ENCODE measurements around the gene FAM227B. TPM values are rescaled to one million over a fixed set of nuclear protein-coding genes. Genes with fewer than 3 reads are reported as not detected.
"Not testable (repeated sequence)": the region's sequence is repeated elsewhere in the genome, so short reads cannot be mapped to it uniquely, and the experiment has no call there.

FAM227B gene
- total RNA-seq, 1 donor: 4.5 TPM

DNA sequence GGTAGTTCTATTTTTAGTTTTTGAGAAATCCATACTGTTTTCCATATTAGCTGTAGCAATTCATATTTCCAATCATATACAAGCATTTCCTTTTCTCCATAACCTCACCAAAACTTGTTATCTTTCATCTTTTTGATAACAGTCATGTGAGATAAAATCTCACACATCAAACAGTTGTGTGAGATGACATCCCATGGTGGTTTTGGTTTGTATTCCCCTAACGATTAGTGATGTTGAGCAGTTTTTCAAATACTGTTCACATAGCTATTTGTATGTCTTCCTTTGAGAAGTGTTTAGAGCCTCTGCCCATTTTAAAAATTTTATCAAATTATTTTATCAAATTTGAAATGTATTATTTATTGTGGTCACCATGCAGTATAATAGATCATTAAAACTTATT, 50.4 kb downstream of the FAM227B start:
- no peaks in the 10 kb centered on the region for H3K4me1 ChIP-seq (ENCODE audit: insufficient read depth, low read length)
- H3K27me3 ChIP-seq (ENCODE audit: insufficient read depth, low read length): no peaks in the 10 kb centered on the region
- no peak overlapping the region for H3K4me3 ChIP-seq (ENCODE audit: low read length)
- peaks cover 8% of the 10 kb centered on the region for H3K9me3 ChIP-seq (ENCODE audit: low read depth, low read length)

DNA sequence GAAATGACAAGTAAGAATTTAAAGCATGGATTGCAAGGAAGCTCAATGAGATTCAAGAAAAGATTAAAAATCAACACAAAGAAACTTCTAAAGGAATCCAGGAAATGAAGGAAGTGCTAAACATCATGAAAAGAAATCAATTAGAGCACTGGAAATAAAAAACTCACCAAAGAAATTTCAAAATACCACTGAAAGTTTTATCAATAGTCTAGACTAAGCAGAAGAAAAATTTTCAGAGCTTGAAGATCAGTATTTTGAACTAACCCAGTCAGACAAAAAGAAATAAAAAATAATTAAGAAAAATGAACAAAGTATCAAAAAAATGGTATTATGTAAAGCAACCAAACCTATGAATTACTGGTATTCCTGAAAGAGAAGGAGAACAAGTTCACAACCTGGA, 60.6 kb downstream of the FAM227B start:
- peaks cover 54% of the 10 kb centered on the region for H3K9me3 ChIP-seq (ENCODE audit: low read depth, low read length)
- no peaks in the 10 kb centered on the region for H3K27me3 ChIP-seq (ENCODE audit: insufficient read depth, low read length)

DNA sequence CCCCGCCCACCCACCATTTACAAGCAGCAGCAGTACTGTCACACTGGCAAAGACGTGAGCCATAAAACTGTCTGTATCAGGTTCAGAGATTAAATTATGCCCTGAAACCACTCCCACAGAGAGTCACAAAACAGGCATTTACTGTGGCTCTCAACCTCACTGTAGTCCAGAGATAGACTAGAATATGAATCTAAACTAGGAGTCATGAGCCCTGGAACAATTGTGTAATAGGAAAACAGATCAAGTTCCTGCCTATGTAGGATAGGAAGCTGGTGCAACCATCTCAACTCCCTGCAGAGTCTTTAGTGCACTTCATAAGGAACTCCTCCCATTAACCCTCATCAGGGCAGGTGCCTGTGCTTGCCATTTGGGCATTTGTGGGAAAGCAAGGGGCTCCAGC, 61.7 kb downstream of the FAM227B start:
- Histone ChIP-seq H3K4me1 (ENCODE audit: insufficient read depth, low read length) (no peaks in the 10 kb centered on the region), H3K9me3 (ENCODE audit: low read depth, low read length) (peaks cover 54% of the 10 kb centered on the region), H3K27me3 (ENCODE audit: insufficient read depth, low read length) (no peaks in the 10 kb centered on the region), H3K4me3 (ENCODE audit: low read length) (no peak overlapping the region)

More for the DNA sequence above, 60.6 kb downstream of the FAM227B start:
- H3K4me1 ChIP-seq (ENCODE audit: insufficient read depth, low read length): no peaks in the 10 kb centered on the region
- H3K4me3 ChIP-seq (ENCODE audit: low read length): no peak overlapping the region

DNA sequence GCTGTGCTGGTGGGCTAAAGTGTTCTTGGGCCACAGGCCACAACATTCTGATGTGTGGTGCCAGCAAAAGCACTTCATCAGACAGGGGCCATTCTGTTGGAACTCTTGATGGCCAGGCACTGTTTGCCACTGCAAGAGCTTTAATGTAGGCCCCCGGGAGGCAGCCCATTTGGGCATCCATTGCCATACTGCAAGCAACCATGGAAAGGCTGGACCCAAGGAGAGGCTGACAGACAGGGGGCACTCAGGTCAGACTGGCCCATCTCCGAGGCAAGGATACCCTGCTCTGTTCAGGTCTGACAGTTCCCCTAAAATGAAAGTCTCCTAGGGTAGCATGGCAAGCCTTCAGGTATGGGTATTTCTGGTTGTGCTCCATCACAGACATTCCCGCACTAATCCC, 64.2 kb downstream of the FAM227B start:
- no peaks in the 10 kb centered on the region for H3K4me1 ChIP-seq (ENCODE audit: insufficient read depth, low read length)
- H3K27me3 ChIP-seq (ENCODE audit: insufficient read depth, low read length): no peaks in the 10 kb centered on the region
- peaks cover 33% of the 10 kb centered on the region for H3K9me3 ChIP-seq (ENCODE audit: low read depth, low read length)
- H3K4me3 ChIP-seq (ENCODE audit: low read length): no peak overlapping the region

DNA sequence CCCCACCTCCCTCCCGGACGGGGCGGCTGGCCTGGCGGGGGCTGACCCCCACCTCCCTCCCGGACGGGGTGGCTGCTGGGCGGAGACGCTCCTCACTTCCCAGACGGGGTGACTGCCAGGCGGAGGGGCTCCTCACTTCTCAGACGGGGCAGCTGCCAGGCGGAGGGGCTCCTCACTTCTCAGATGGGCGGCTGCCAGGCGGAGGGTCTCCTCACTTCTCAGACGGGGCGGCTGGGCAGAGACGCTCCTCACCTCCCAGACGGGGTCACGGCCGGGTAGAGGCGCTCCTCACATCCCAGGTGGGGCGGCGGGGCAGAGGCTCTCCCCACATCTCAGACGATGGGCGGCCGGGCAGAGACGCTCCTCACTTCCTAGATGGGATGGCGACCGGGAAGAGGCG, 70.3 kb downstream of the FAM227B start:
- H3K27me3 ChIP-seq (ENCODE audit: insufficient read depth, low read length); H3K9me3 ChIP-seq (ENCODE audit: low read depth, low read length); H3K4me3 ChIP-seq (ENCODE audit: low read length); H3K4me1 ChIP-seq (ENCODE audit: insufficient read depth, low read length): not testable (repeated sequence)

DNA sequence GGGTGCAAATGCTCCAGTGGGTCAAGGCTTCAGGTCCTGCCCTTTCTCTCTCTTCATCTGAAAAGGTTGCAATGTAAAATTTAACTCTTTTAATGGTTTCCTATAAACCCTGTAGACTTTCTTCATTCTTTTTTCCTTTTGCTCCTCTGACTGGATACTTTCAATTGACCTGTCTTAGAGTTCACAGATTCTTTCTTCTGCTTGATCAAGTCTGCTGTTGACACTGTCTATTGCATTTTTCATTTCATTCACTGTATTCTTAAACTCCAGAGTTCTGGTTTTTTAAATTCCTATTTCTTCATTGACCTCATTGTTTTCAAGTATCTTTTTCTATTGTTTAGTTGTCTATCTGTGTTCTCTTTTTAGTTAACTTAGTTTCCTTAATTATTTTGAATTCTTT, 82.1 kb downstream of the FAM227B start:
- Histone ChIP-seq H3K9me3 (ENCODE audit: low read depth, low read length) (peaks cover 24% of the 10 kb centered on the region), H3K4me1 (ENCODE audit: insufficient read depth, low read length) (no peaks in the 10 kb centered on the region), H3K4me3 (ENCODE audit: low read length) (no peak overlapping the region), H3K27me3 (ENCODE audit: insufficient read depth, low read length) (no peaks in the 10 kb centered on the region)

DNA sequence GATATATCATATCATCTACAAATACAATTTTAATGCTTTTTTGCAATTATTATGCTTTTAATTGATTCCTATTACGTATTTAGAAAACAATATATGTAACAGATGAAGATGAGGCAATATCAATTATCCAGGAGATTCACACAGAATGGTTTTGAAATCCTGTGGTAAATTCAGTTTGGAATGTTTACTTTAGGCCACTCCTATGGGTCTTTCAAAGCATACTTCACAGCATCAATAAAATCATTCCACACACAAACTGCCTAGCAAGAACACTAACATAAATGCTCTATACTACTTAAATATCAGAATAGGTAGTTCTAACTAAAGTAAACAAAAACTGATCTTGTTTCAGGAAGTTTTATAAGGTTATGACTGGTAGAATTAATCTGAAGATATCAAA, 90.5 kb downstream of the FAM227B start:
- peaks cover 21% of the 10 kb centered on the region for H3K9me3 ChIP-seq (ENCODE audit: low read depth, low read length)
- H3K4me1 ChIP-seq (ENCODE audit: insufficient read depth, low read length): no peaks in the 10 kb centered on the region
- H3K27me3 ChIP-seq (ENCODE audit: insufficient read depth, low read length): no peaks in the 10 kb centered on the region

DNA sequence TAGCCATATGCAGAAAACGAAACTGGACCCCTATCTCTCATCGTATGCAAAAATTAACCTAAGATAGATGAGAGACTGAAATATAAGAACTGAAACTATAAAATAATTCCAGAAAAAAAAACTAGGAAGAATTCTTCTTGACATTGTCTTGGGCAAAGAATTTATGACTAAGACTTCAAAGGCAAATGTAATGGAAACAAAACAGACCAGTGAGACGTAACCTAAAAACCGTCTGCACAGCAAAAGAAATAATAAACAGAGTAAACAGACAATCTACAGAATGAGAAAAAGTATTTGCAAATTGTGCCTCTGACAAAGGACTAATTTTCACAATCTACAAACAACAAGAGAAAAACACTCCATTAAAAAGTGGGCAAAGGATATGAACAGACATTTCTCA, 92.3 kb downstream of the FAM227B start:
- no peaks in the 10 kb centered on the region for H3K27me3 ChIP-seq (ENCODE audit: insufficient read depth, low read length)
- H3K4me3 ChIP-seq (ENCODE audit: low read length): no peak overlapping the region
- no peaks in the 10 kb centered on the region for H3K4me1 ChIP-seq (ENCODE audit: insufficient read depth, low read length)
- H3K9me3 ChIP-seq (ENCODE audit: low read depth, low read length): peaks cover 8% of the 10 kb centered on the region

More for the DNA sequence above, 90.5 kb downstream of the FAM227B start:
- no peak overlapping the region for H3K4me3 ChIP-seq (ENCODE audit: low read length)

DNA sequence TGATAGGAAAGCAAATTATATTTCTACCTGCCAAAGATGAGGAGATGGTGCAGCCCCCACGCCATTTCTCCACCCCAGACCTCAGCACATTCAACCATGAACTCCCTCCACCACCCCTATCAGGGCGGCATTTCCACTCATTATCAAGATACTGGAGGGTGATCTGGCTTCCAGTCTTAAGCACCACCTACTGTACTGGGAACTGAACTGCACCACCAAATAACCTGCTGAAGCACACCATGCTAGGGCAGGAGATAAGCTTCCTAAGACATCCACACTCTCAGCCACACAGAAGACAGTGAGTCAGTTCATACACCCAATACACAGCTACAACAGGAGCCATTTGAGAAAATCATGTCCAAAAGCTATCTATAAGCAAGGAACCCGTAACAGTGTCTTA, 98.8 kb downstream of the FAM227B start:
- Histone ChIP-seq H3K9me3 (ENCODE audit: low read depth, low read length) (no peaks in the 10 kb centered on the region), H3K27me3 (ENCODE audit: insufficient read depth, low read length) (no peaks in the 10 kb centered on the region), H3K4me1 (ENCODE audit: insufficient read depth, low read length) (no peaks in the 10 kb centered on the region), H3K4me3 (ENCODE audit: low read length) (no peak overlapping the region)

DNA sequence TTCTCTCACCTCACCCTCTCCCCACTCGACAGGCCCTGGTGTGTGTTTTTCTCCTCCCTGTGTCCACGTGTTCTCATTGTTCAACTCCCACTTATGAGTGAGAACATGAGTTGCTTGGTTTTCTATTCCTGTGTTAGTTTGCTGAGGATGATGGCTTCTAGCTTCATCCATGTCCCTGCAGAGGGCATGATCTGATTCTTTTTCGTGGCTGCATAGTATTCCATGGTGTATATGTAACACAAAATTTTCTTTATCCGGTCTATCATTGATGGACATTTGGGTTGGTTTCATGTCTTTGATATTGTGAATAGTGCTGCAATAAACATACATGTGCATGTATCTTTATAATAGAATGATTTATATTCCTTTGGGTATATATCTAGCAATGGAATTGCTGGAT, 107.9 kb downstream of the FAM227B start:
- H3K4me3 ChIP-seq (ENCODE audit: low read length); H3K4me1 ChIP-seq (ENCODE audit: insufficient read depth, low read length); H3K27me3 ChIP-seq (ENCODE audit: insufficient read depth, low read length); H3K9me3 ChIP-seq (ENCODE audit: low read depth, low read length): not testable (repeated sequence)

DNA sequence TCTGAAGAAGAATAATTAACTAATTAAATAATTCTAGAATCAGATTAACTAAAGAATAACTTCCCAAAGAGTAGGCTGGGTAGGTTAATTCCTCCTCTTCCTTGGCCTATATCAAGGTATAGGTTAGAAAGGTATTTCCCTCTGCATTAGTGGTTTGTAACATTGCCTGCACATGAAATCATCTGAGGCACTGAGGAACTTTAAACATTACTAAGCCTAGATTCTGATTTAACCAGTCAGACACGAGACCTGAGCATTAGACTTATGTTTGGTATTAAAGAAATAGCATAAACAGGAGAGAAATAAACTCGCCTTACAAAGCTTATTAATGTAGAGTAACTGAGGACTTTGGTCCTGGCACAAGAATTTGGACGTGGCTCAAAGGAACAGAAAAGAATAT, 113.4 kb downstream of the FAM227B start:
- Histone ChIP-seq H3K27me3 (ENCODE audit: insufficient read depth, low read length) (no peaks in the 10 kb centered on the region), H3K9me3 (ENCODE audit: low read depth, low read length) (no peaks in the 10 kb centered on the region)

DNA sequence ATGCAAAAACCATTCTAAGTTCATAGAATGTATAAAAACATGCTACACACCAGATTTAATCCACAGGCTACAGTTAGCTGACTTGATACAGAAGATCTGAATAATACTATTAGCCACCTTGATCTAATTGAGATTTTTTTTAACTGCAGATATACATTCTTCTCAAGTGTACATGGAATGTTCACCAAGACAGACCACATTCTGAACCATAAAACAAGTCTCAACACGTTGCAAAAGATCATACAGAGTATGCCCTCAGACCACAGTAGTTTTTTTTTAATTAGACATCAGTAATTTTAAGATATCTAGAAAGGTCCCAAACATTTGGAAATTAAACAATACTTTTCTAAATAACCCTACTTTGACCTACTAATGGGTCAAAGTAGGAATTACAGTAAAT, 114.3 kb downstream of the FAM227B start:
- no peak overlapping the region for H3K4me3 ChIP-seq (ENCODE audit: low read length)
- H3K9me3 ChIP-seq (ENCODE audit: low read depth, low read length): no peaks in the 10 kb centered on the region
- H3K4me1 ChIP-seq (ENCODE audit: insufficient read depth, low read length): no peaks in the 10 kb centered on the region
- H3K27me3 ChIP-seq (ENCODE audit: insufficient read depth, low read length): no peaks in the 10 kb centered on the region

More for the DNA sequence above, 113.4 kb downstream of the FAM227B start:
- Histone ChIP-seq H3K4me3 (ENCODE audit: low read length) (no peak overlapping the region), H3K4me1 (ENCODE audit: insufficient read depth, low read length) (no peaks in the 10 kb centered on the region)

DNA sequence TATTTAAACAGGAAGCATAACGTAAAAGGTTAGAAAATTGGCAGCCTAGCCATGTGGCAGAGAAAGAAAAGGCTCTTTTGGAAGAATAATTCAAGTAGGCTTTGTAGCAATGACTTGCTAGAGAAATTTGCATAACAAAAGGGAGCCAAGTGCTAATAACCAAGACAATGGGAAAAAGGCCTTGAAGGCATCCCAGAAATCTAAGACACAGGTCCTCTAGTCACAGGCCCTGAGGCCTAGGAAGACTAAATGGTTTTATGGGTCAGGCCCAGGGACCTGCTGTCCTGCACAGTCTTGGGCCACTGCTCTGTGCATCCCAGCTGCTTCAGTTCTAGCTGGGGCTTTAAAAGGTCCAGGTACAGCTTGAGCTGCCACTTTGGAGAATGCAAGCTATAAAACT, 119.0 kb downstream of the FAM227B start:
- Histone ChIP-seq H3K4me3 (ENCODE audit: low read length) (no peak overlapping the region), H3K9me3 (ENCODE audit: low read depth, low read length) (no peaks in the 10 kb centered on the region), H3K27me3 (ENCODE audit: insufficient read depth, low read length) (no peaks in the 10 kb centered on the region), H3K4me1 (ENCODE audit: insufficient read depth, low read length) (no peaks in the 10 kb centered on the region)

DNA sequence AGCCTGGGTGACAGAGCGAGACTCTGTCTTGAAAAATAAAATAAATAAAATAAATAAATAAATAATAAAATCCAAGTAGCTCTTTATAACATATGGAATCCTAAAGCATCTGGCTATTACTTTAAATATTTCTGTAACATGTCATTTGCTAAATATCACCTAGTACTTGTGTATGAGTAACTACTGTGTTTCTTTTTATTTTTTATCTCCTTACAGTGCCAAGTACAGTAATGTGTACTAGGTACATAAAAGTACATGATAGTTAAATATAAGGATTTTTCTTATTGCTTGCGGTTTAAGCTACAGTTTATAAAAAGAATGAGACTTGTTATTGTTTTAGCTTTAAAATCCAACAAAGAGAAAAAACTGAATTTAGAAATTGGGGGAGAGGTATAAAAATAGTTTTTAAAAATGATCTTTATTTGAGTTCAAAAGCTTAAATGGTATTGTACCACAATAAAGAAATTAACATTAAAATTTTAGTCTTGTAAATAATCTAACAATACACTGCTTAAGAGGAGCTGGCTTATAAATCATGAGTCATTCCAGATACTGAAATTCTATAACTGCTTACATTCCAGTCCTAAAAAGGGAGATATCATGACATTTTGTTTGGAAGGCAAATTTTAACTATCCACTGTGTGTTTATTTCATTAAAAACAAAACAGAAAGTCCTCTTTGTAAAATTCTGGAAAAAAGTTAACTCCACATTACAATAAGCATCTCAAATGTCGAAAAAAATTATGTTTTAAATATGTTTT, 124.4 kb downstream of the FAM227B start:
- Histone ChIP-seq H3K4me1 (ENCODE audit: insufficient read depth, low read length) (no peaks in the 10 kb centered on the region), H3K27me3 (ENCODE audit: insufficient read depth, low read length) (no peaks in the 10 kb centered on the region), H3K4me3 (ENCODE audit: low read length) (no peak overlapping the region), H3K9me3 (ENCODE audit: low read depth, low read length) (no peaks in the 10 kb centered on the region)

DNA sequence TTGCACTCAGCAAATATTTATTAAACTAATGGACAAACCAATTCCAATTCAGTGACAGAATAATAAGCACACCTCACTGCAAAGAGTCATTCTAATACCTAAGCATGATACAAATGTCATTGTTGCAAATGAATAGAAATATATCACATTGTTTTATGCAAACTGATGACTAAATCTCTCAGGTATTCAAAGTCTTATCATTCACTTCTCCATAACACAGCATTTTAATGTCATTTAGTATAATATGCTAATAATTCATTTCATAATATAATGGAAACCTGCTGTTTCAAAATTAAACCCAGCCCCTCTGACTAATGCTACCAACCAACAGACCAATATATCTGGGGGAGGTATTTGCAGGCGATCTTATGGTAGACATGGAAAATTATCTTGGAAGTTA, 125.8 kb downstream of the FAM227B start:
- H3K9me3 ChIP-seq (ENCODE audit: low read depth, low read length): no peaks in the 10 kb centered on the region
- H3K4me1 ChIP-seq (ENCODE audit: insufficient read depth, low read length): no peaks in the 10 kb centered on the region
- H3K4me3 ChIP-seq (ENCODE audit: low read length): no peak overlapping the region
- H3K27me3 ChIP-seq (ENCODE audit: insufficient read depth, low read length): no peaks in the 10 kb centered on the region

DNA sequence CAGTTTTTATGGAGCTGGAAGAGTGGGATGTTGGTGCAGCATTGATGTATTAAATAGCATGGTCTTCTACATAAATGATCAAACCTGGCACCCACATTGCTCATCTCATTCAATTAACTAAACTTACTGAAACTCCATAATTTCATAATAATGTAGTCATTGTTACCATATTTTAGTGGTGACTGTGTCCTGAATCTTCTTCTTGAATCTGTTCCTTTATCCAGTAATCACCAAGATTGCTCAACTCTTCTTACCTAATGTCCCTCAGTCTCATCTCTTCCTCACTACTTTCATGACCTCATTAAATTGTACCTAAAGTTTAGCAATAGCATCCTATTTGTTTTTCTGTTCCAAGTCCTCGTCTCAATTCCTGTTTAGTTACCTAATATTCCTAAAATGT, 127.8 kb downstream of the FAM227B start:
- Histone ChIP-seq H3K4me1 (ENCODE audit: insufficient read depth, low read length) (no peaks in the 10 kb centered on the region), H3K27me3 (ENCODE audit: insufficient read depth, low read length) (no peaks in the 10 kb centered on the region), H3K4me3 (ENCODE audit: low read length) (no peak overlapping the region), H3K9me3 (ENCODE audit: low read depth, low read length) (no peaks in the 10 kb centered on the region)
